Measurements from ENCODE around the gene ENTR1.

The ENTR1 gene

DNA sequence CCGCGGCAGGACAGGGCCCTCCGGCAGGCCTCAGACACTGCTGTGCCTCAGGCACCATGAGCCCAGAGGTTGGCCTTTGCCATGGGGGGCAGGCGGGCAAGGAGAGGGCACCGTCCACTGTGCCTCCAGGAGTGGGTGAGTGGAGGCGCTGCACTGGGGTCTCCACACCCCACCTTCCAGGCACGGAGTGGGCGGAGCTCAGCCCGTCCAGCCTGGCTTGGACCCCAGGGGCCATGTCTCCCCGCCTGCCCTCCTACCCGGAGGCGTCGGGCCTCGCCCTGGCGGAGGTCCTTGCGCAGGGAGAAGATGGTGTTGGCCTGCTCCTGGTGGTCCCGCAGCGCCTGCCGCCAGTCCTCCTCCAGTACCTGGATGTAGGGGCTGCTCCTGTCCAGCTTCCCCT is 40.4 kb downstream of the ENTR1 start:
- Mint-ChIP-seq H3K4me3 (no peak overlapping the region), H3K27ac (no peak overlapping the region), H3K4me1 (ENCODE audit: low read depth in 2 of 2) (peaks cover 0 to 4% of the 10 kb centered on the region in 2 donors), H3K27me3 (no peaks in the 10 kb centered on the region), H3K9me3 (no peaks in the 10 kb centered on the region), H3K36me3 (ENCODE audit: insufficient read depth) (no peaks in the 10 kb centered on the region)
- DNase-seq: no peak
- ATAC-seq (replicated peaks): no peak

- no peak overlapping the region for H3K4me3 Mint-ChIP-seq
- H3K4me1 Mint-ChIP-seq (ENCODE audit: low read depth in 2 of 2): peaks cover 0 to 4% of the 10 kb centered on the region in 2 donors
- no peak overlapping the region for H3K27ac Mint-ChIP-seq
- H3K27me3 Mint-ChIP-seq: no peaks in the 10 kb centered on the region
- H3K36me3 Mint-ChIP-seq (ENCODE audit: insufficient read depth): no peaks in the 10 kb centered on the region
- ATAC-seq (replicated peaks) (no peak), DNase-seq (no peak)
- no peaks in the 10 kb centered on the region for H3K9me3 Mint-ChIP-seq
Measured at GRCh38 chr9:136368190-136368589, 42.2 kb downstream of the ENTR1 start.

- H3K36me3 Mint-ChIP-seq (ENCODE audit: insufficient read depth): no peaks in the 10 kb centered on the region
- H3K4me3 Mint-ChIP-seq: no peak overlapping the region
- peaks cover 2 to 7% of the 10 kb centered on the region in 2 donors for H3K4me1 Mint-ChIP-seq (ENCODE audit: low read depth in 2 of 2)
- H3K27ac Mint-ChIP-seq: no peak overlapping the region
- DNase-seq (no peak), ATAC-seq (replicated peaks) (no peak)
- H3K9me3 Mint-ChIP-seq: no peaks in the 10 kb centered on the region
- no peaks in the 10 kb centered on the region for H3K27me3 Mint-ChIP-seq
Measured at GRCh38 chr9:136367296-136368145, 42.9 kb downstream of the ENTR1 start.

- Mint-ChIP-seq H3K4me3 (no peak overlapping the region), H3K9me3 (no peaks in the 10 kb centered on the region), H3K27me3 (no peaks in the 10 kb centered on the region), H3K36me3 (ENCODE audit: insufficient read depth) (peaks cover 3% of the 10 kb centered on the region), H3K4me1 (ENCODE audit: low read depth in 2 of 2) (peaks cover 4 to 9% of the 10 kb centered on the region in 2 donors), H3K27ac (no peak overlapping the region)
- DNase-seq (no peak), ATAC-seq (replicated peaks) (no peak)
Measured at GRCh38 chr9:136366826-136367225, 43.6 kb downstream of the ENTR1 start.

DNA sequence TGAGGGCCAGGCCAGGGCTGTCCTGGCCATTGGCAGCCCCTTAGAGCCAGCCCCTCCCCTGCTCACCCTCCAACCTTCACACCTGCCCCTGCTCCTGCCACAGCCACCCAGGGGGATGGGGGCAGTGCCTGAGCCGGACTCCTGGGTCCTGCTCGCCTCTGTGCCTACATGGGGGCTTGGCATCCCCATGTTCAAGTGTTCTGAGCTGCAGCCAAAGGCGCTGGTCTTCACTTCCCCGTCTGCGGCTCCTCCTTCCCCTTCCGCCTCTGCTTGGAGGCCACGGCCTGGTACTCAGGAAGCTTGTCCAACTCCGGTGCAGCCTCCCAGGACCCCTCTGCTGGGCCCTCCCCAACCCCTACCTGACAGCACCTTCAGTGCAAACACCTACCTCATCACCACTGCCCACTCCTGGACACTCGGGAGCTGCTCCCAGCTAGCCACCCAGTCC is 44.6 kb downstream of the ENTR1 start:
- Mint-ChIP-seq H3K27ac (no peak overlapping the region), H3K9me3 (no peaks in the 10 kb centered on the region), H3K4me1 (ENCODE audit: low read depth in 2 of 2) (peaks cover 4 to 9% of the 10 kb centered on the region in 2 donors), H3K4me3 (peak overlapping the region in 1 of 2 donors; percentile 19), H3K36me3 (ENCODE audit: insufficient read depth) (peaks cover 3% of the 10 kb centered on the region), H3K27me3 (no peaks in the 10 kb centered on the region)
- ATAC-seq (replicated peaks) (no peak), DNase-seq (no peak)

DNA sequence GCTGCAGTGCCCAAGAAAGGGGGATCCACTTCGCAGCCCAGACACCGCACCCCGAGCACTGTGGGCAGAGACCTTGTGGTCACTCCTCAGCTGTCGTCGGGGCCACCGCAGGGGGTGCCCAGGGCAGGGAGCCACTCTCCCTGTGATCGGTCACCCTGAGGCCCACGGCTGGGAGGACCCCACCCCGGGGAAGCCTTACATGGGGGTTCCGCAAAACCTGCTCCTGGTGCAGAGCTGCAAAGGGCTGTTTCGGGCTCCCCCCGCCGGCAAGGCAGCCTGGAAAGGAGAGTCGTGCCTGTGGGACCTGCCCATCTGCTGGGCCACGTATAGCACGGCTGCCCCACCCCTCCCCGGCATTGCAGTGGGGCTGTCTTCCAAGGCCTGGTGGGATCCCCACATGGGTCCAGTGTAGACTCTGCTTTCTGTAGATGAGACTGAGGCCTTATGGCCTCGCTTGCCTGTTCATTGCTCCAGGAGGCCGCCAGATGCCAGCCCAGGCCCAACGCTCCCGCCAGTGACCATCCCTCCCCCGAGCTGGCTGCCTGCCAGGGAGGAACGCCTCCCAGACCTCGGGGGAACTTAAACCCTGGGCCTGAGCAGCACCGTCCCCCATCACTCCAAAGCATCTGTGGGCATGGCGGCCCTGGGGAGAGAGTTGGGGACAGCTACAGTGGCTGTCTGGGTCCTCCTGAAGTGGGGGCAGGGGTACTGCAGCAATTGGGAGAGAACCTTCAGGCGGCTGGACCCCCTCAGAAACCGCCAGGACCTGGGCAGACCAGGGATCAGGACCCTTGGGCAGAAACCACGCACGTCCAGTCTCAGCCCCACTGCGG is 45.3 kb downstream of the ENTR1 start:
- H3K9me3 Mint-ChIP-seq: no peaks in the 10 kb centered on the region
- H3K4me1 Mint-ChIP-seq (ENCODE audit: low read depth in 2 of 2): peaks cover 4 to 9% of the 10 kb centered on the region in 2 donors
- peaks cover 3% of the 10 kb centered on the region for H3K36me3 Mint-ChIP-seq (ENCODE audit: insufficient read depth)
- no peak overlapping the region for H3K27ac Mint-ChIP-seq
- H3K27me3 Mint-ChIP-seq: no peaks in the 10 kb centered on the region
- ATAC-seq (replicated peaks): no peak
- H3K4me3 Mint-ChIP-seq: peak overlapping the region in 1 of 2 donors; percentile 21
- no peak for DNase-seq

GRCh38 chr9:136363949-136364748 is 46.3 kb downstream of the ENTR1 start:
- DNase-seq: no peak
- ATAC-seq (replicated peaks): peak; percentile 1
- H3K4me1 Mint-ChIP-seq (ENCODE audit: low read depth in 2 of 2): peaks cover 4 to 9% of the 10 kb centered on the region in 2 donors

DNA sequence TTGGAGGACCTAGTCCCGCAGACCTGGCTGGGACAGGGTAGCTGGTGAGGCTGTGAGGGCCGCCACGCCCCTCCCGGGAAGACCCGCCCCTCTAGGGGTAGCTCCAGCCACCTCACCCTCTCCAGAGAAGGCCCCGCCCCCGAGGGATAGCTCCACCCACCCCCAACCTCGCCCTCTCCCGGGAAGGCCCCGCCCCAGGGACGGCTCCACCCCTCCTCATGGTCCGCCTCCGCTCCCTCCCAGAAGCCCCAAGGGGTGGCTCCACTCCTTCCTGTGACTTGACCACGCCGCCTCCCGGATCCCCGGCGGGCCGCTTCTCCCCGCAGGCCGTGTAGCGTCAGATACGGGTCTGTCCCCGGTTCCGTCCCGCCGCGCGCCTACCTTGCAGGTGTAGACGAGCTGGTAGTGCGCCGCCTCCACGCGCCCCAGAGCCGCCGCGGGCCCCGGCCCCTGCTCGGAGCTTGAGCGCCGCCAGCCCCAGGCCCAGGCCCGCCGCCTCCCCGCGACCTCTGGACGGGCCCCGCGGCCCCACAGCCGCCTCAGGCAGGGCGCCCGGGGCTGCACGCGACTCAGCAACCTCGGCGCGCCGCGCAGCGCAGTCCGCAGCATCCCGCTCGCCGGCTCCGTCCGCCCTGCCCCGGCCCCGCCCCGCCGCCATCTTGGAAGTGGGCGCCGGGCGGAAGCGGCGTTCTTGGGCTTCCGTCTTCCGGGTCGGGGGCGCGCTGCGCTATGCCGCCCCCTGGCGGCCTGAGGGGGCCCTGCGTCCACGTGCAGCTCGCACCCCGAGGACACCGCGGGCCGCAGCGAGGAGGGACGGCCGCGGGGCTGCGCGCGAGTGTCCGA is 47.1 kb downstream of the ENTR1 start, which contains the start of gene DNLZ:
Gene DNLZ, minus strand, starts transcription at position 639 of the 843 bp plus-strand sequence. Its CDS starts 30 bp downstream, at position 609.
- peak within 1 kb of the TSS; percentile 75 to 77 for H3K4me3 Mint-ChIP-seq
- DNase-seq: peak; percentile 79 to 86 (median 81)
- peaks cover 3% of the 10 kb centered on the region for H3K36me3 Mint-ChIP-seq (ENCODE audit: insufficient read depth)
- peak; percentile 84 for ATAC-seq (replicated peaks)
- H3K27me3 Mint-ChIP-seq: no peaks in the 10 kb centered on the region
- no peaks in the 10 kb centered on the region for H3K9me3 Mint-ChIP-seq
- peak within 1 kb of the TSS in 1 of 2 donors; percentile 65 for H3K27ac Mint-ChIP-seq
- H3K4me1 Mint-ChIP-seq (ENCODE audit: low read depth in 2 of 2): peaks cover 4 to 9% of the 10 kb centered on the region in 2 donors

More at GRCh38 chr9:136363949-136364748, 46.3 kb downstream of the ENTR1 start:
- no peaks in the 10 kb centered on the region for H3K9me3 Mint-ChIP-seq
- H3K36me3 Mint-ChIP-seq (ENCODE audit: insufficient read depth): peaks cover 3% of the 10 kb centered on the region
- H3K27ac Mint-ChIP-seq: no peak overlapping the region
- H3K27me3 Mint-ChIP-seq: no peaks in the 10 kb centered on the region
- peak overlapping the region; percentile 75 to 77 for H3K4me3 Mint-ChIP-seq

- peaks cover 4 to 9% of the 10 kb centered on the region in 2 donors for H3K4me1 Mint-ChIP-seq (ENCODE audit: low read depth in 2 of 2)
- no peaks in the 10 kb centered on the region for H3K9me3 Mint-ChIP-seq
- H3K27ac Mint-ChIP-seq: no peak overlapping the region
- H3K27me3 Mint-ChIP-seq: no peaks in the 10 kb centered on the region
- ATAC-seq (replicated peaks): no peak
- no peak for DNase-seq
- peak overlapping the region; percentile 75 to 77 for H3K4me3 Mint-ChIP-seq
- peaks cover 3% of the 10 kb centered on the region for H3K36me3 Mint-ChIP-seq (ENCODE audit: insufficient read depth)
Measured at GRCh38 chr9:136362450-136362784, 48.0 kb downstream of the ENTR1 start.

DNA sequence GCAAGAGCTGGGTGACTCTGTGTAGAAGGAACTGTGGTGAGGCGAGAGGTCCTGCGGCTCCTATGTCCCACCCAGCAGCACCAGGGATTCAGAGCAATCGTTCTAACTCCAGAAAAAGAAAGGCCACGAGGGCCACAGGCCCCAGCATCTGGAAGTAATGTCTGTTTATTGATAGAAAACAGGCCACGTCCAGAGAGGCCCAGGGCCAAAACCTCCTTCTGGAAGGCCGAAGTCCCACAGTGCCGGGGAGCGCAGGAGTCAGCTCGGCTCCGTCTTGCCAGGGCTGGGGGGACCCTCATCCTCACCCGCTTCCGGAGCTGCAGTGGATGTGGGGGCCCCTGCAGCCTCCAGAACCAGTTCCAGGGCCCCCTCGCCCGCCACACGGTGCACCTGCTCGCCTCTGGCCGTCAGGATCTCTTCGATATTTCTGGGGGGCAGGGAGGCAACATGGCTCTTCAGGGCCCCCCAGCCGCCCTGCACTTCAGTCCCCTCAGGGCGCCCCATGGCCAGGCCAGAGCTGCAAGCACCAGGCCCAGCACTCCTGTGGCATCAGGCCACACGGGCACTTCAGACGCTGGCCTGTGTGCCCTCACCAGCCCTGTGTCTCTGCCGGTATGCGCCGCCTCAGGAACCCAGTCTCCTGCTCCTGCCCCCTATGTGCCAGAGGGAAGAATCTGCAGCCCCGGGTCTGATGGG is 48.5 kb downstream of the ENTR1 start:
- H3K9me3 Mint-ChIP-seq: no peaks in the 10 kb centered on the region
- H3K4me1 Mint-ChIP-seq (ENCODE audit: low read depth in 2 of 2): peaks cover 4 to 9% of the 10 kb centered on the region in 2 donors
- H3K27ac Mint-ChIP-seq: peak overlapping the region in 1 of 2 donors; percentile 20
- no peak overlapping the region for H3K4me3 Mint-ChIP-seq
- peaks cover 3% of the 10 kb centered on the region for H3K36me3 Mint-ChIP-seq (ENCODE audit: insufficient read depth)
- ATAC-seq (replicated peaks) (no peak), DNase-seq (no peak)
- H3K27me3 Mint-ChIP-seq: no peaks in the 10 kb centered on the region

DNA sequence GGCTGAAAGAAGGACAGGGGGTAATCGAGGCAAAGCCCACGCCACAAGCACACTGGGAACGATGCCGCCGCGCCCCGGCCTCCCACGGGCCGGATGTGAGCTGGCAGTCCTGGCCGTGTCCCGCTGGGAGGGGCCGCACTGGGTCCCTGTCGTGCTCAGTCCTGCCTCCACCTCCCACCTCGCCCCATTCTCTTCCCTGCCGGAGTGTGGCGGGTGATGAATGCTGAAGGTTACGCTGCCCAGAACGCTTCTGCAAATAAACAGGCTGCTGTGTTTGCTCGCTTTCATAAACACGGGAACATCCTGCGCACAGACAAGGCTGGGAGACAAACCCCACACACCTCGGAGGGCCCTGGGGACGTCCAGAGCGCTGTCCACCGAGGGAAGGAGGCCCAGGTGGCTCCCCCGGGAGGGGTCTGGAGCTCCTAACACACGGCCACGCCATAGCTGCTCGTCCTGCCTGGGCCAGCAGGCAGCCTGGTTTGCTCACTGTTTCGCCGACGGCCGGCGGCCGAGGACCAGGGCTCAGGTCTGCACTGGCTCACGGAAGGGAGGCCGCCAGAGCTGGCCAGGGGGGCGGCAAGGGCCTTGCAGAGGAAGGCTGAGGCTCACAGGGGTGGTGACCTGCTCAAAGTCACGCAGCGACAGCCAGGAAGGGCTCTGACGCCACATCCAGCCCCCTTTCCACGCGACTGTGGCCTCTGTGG is 49.2 kb downstream of the ENTR1 start:
- Mint-ChIP-seq H3K27me3 (no peaks in the 10 kb centered on the region), H3K4me3 (no peak overlapping the region), H3K9me3 (no peaks in the 10 kb centered on the region), H3K4me1 (ENCODE audit: low read depth in 2 of 2) (peaks cover 4 to 9% of the 10 kb centered on the region in 2 donors), H3K27ac (peak overlapping the region in 1 of 2 donors; percentile 20), H3K36me3 (ENCODE audit: insufficient read depth) (peaks cover 3% of the 10 kb centered on the region)
- DNase-seq (no peak), ATAC-seq (replicated peaks) (no peak)

Data from effector memory CD8-positive, alpha-beta T cell (primary cell).